BLaER1 (cell line): ENCODE data around the gene ABAT.

Experiments used
- H3K27ac ChIP-seq: shearing (Covaris generic); formaldehyde crosslinking; 2 replicates; pipeline ENCODE4 v1.8.1; 2022
- H3K27me3 ChIP-seq: shearing (Covaris generic); formaldehyde crosslinking; 2 replicates; pipeline ENCODE4 v1.8.1; 2022
- H3K36me3 ChIP-seq: shearing (Covaris generic); formaldehyde crosslinking; 2 replicates; pipeline ENCODE4 v1.8.1; 2022
- H3K4me1 ChIP-seq: shearing (Covaris generic); formaldehyde crosslinking; 2 replicates; pipeline ENCODE4 v1.8.1; 2022
- H3K4me2 ChIP-seq: shearing (Covaris generic); formaldehyde crosslinking; 2 replicates; pipeline ENCODE4 v1.8.1; 2022
- H3K4me3 ChIP-seq: shearing (Covaris generic); formaldehyde crosslinking; 2 replicates; pipeline ENCODE4 v1.8.1; 2022
- H3K9ac ChIP-seq: shearing (Covaris generic); formaldehyde crosslinking; 2 replicates; pipeline ENCODE4 v1.8.1; 2022
- H3K9me3 ChIP-seq: shearing (Covaris generic); formaldehyde crosslinking; 2 replicates; pipeline ENCODE4 v1.8.1; 2022
- H4K20me1 ChIP-seq: shearing (Covaris generic); formaldehyde crosslinking; 2 replicates; pipeline ENCODE4 v1.8.1; 2022
- Cebpa-rat ChIP-seq: shearing (Covaris generic); IDR thresholded peaks from 2 replicates; pipeline ENCODE4 v1.8.1; 2022

The ABAT gene

DNA sequence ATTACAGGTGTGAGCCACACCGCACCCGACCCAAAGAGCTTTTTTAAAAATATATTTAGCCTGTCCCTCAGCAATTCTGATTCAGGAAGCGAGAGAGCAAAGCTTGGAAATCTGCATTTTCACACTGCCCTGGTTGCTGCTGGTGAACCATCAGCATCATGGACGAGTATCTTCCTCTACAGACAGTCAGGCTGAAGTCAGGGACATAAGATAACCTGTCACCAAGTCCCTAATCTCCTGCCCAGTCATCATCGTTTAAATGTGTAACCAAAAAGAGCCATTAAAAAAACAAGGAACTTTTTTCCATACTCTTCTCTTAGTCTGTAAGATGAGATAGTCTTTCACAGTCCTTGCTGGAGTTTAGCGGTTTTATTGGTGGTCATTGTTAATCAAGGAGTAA lies 129.9 kb downstream of the ABAT start:
- Histone ChIP-seq H4K20me1 (peaks cover 100% of the 10 kb centered on the region), H3K27ac (no peak overlapping the region), H3K9ac (no peak overlapping the region), H3K4me2 (no peak overlapping the region), H3K36me3 (peaks cover 96% of the 10 kb centered on the region), H3K4me3 (no peak overlapping the region), H3K27me3 (no peaks in the 10 kb centered on the region), H3K9me3 (no peaks in the 10 kb centered on the region), H3K4me1 (peaks cover 17% of the 10 kb centered on the region)
- TF ChIP-seq Cebpa-rat = no peak

DNA sequence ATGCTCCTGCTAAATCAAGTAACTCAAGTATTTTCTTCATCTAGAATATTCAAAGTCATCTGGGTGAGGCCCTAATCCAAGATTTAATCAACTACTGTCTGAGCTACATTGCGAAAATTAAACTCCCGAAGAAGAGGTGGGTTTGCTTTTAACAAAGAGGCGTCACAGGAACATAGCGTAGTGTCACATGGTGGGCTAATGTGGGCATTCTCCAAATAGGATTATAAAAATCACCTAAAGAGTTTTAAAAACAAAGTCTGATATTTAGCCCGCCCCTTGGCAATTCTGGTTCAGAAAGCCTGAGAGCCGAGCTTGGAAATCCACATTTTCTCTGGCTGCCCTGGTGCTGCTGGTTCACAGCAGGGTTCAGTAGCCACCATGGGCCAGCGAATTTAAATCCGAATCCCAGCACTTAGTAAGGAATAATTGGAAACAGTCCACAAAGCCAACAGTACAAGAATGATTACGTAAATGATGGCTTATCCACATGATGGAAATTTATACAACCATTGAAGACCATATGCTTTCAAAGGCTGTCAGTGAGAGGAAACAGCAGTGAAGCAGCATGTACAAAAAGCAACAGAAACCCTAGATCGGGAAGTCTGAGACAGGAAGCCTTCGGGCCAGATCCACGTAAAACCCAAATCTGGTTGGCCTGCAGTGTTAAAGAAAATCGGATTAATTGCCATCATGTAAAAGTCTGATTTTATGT lies 132.0 kb downstream of the ABAT start:
- peak overlapping the region; percentile 19; the same call in 1 of the 2 replicates for H3K9ac ChIP-seq
- no peaks in the 10 kb centered on the region for H3K27me3 ChIP-seq
- H3K4me3 ChIP-seq = no peak overlapping the region
- peaks cover 100% of the 10 kb centered on the region for H3K36me3 ChIP-seq
- no peaks in the 10 kb centered on the region for H3K4me1 ChIP-seq
- no peaks in the 10 kb centered on the region for H3K9me3 ChIP-seq
- no peak overlapping the region for H3K4me2 ChIP-seq
- no peak overlapping the region for H3K27ac ChIP-seq
- peaks cover 87% of the 10 kb centered on the region for H4K20me1 ChIP-seq
- no peak for TF ChIP-seq Cebpa-rat

DNA sequence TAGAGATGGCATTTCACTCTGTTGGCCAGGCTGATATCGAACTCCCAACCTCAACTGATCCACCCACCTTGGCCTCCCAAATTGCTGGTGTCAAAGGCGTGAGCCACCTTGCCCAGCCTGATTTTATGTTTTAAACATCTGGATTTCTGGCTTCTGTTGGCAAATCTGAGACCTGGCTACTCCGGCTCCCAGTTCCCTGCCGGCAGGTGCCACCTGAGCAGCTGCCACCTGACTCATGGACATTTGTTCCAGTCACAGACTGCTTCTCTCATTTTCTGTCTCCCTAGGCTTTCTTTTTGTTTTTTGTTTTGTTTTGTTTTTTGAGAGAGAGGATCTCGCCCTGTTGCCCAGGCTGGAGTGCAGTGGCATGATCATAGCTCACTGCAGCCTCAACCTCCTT lies 132.8 kb downstream of the ABAT start:
- Histone ChIP-seq H3K4me3 (no peak overlapping the region), H3K27ac (no peak overlapping the region), H3K36me3 (peaks cover 100% of the 10 kb centered on the region), H3K27me3 (no peaks in the 10 kb centered on the region), H3K9me3 (no peaks in the 10 kb centered on the region), H3K4me1 (no peaks in the 10 kb centered on the region), H4K20me1 (peaks cover 80% of the 10 kb centered on the region), H3K9ac (no peak overlapping the region), H3K4me2 (no peak overlapping the region)
- TF ChIP-seq Cebpa-rat = no peak

DNA sequence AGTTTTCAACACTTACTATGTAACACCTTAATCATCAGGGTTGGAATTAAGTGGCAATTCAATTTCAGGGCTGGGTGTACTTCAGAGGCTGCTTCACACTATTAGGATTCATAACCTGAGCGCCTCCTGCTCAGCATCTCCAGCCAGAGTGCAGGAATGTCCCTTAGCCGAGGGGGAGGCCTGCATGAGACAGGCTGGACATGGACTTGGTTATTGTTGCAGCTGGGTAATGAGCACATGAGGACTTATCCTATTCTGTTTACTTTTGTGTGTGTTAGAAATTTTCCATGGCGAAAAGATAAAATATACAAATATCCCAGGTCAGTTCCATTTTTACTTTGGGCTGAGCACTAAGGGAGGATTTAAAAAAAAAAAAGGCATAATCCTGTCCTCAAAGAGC lies 133.6 kb downstream of the ABAT start:
- Histone ChIP-seq H3K9me3 (no peaks in the 10 kb centered on the region), H4K20me1 (peaks cover 71% of the 10 kb centered on the region), H3K4me1 (no peaks in the 10 kb centered on the region), H3K9ac (no peak overlapping the region), H3K36me3 (peaks cover 100% of the 10 kb centered on the region), H3K4me2 (no peak overlapping the region), H3K27me3 (no peaks in the 10 kb centered on the region), H3K4me3 (no peak overlapping the region), H3K27ac (no peak overlapping the region)
- TF ChIP-seq Cebpa-rat = no peak

DNA sequence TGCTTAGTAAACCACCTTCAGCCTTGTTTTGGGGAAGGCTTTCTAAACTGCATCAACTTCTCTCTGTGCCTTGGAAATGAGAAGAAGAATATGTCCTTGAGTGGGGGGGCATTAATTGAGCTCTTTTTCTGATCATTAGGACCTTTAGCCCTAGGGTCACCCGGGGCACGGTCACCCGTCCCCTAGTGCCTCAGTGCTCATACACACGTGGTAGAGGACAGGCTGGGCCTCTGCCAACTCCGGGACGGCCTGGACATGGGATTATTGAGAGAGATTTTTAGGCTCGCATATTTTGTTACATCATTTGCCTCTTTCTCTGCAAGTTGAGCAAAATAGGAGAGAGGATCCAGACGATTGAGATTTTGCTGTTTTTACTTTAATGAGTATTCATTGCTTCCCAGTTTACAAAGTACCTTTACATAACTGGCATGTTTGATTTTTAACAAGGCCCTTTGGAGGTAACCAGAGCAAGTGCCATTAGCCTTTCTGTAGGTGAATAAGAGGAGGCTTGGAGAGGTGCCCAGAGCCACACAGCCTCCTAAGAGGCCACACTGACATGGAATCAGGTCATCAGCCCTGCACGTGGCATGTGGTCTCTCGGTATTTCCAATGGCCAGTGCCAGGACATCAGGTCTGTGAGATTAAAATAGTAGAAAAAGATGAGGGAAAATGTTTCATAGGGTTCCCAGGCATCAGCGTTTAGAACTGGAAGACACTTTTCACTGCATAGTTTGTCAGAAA lies 134.4 kb downstream of the ABAT start:
- Histone ChIP-seq H3K4me3 (no peak overlapping the region), H3K36me3 (peaks cover 100% of the 10 kb centered on the region)

DNA sequence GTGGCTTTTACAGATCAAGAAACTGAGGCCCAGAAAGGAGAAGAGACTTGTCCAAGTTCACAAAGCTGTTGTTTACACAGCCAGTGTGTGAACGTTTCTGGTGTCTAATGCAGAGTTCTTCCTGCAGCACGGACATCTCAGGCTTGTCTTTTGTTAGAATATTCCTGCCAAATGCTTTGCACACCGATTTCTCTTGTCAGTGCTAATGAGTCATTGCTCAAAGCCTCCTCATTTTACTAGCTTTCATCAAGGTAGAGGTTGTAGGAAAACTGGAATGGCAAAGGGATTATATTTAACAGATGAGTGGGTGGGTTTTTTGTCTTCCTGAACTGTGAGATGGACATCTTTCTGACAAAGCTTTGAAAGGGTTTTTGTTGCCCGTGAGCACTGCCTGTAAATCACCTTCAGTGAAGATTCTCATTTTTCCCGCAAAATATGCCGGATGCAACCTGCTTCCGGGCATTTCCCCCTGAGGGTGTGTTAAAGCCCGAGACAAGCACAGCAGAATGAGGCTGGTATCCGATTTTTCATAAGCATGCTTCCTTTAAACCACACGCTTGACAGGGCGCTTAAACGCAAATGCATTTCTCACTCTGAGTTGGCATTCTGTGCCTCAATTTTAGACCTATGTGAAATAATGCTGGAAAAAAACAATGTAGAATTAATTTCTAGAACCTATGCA lies 137.9 kb downstream of the ABAT start:
- no peak overlapping the region for H3K27ac ChIP-seq
- peaks cover 20% of the 10 kb centered on the region for H3K4me1 ChIP-seq
- H4K20me1 ChIP-seq = peaks cover 28% of the 10 kb centered on the region
- peaks cover 100% of the 10 kb centered on the region for H3K36me3 ChIP-seq
- H3K4me3 ChIP-seq = no peak overlapping the region
- no peak overlapping the region for H3K9ac ChIP-seq
- no peaks in the 10 kb centered on the region for H3K9me3 ChIP-seq
- TF ChIP-seq Cebpa-rat = no peak
- H3K27me3 ChIP-seq = no peaks in the 10 kb centered on the region
- no peak overlapping the region for H3K4me2 ChIP-seq

More for the DNA sequence above, 134.4 kb downstream of the ABAT start:
- no peak overlapping the region for H3K9ac ChIP-seq
- no peaks in the 10 kb centered on the region for H3K4me1 ChIP-seq
- H3K9me3 ChIP-seq = no peaks in the 10 kb centered on the region
- no peaks in the 10 kb centered on the region for H3K27me3 ChIP-seq
- H4K20me1 ChIP-seq = peaks cover 64% of the 10 kb centered on the region
- no peak overlapping the region for H3K27ac ChIP-seq
- TF ChIP-seq Cebpa-rat = no peak
- H3K4me2 ChIP-seq = no peak overlapping the region

DNA sequence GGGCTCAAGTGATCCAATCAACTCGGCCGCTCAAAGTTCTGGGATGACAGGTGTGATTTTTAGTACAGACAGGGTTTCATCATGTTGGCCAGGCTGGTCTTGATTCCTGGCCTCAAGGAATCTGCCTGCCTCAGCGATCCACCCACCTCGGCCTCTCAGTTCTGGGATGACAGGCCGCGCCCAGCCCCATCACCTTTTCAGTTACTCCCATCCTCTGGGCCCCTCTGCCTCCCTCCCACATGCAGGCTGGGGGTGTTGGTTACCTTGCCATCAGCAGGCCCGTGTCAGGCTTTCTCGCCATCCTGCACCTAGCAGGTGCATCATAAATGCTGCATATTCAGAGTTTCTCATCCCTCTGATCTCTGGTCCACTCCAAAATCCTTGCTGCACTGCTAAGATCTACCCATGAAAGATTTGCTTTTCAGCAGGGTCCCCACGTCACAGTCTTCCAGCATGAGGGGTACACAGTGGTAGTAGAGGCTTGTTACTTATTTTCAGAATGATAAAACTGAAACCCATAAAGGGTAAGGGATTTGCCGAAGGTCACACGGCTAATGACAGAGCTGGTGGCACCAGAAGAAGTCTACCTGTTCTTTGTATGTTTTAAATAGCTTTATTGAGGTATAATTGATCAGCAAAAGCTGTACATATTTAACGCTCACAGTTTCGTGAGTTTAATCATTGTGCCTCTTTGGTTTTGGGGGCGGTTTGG lies 139.8 kb downstream of the ABAT start:
- H3K27me3 ChIP-seq = no peaks in the 10 kb centered on the region
- no peak overlapping the region for H3K27ac ChIP-seq
- H3K4me3 ChIP-seq = no peak overlapping the region
- peaks cover 39% of the 10 kb centered on the region for H3K4me1 ChIP-seq
- H3K4me2 ChIP-seq = no peak overlapping the region
- no peaks in the 10 kb centered on the region for H3K9me3 ChIP-seq
- H3K9ac ChIP-seq = no peak overlapping the region
- no peak for TF ChIP-seq Cebpa-rat
- peaks cover 97% of the 10 kb centered on the region for H3K36me3 ChIP-seq
- peaks cover 9% of the 10 kb centered on the region; the same call in 1 of the 2 replicates for H4K20me1 ChIP-seq

DNA sequence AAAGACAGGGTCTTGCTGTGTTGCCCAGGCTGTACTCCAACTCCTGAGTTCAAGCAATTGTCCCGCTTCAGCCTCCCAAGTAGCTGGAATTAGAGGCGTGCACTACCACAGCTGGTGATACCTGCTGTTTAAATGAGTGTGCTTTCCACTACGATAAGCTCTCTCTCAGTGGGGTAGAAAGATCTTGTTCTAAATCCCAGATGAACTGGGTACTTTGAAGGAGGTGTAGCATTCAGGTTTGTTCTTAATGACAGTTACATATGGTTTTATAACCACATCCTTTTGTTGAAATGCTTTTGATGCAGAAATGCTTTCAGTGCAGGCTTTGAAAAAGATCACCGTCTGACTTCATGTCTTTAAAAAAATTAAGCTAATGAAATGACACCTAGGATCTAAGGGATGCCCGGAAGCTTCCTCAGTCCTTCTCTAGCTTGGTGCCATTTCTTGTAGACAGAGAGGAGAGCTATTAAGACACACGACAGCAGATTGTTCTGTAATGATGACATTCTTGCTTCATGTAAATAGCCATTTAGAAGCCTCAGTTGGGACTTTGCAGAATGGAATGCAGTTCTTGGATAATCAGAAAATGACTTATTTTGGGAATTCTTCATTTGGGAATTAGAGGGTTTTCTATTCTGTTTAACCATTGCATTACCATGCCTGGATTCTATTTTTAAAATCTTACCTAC lies 142.7 kb downstream of the ABAT start:
- peak overlapping the region; percentile 33; the same call in 1 of the 2 replicates for H3K4me2 ChIP-seq
- H3K4me3 ChIP-seq = no peak overlapping the region
- H3K9ac ChIP-seq = no peak overlapping the region
- no peaks in the 10 kb centered on the region for H4K20me1 ChIP-seq
- H3K4me1 ChIP-seq = peaks cover 68% of the 10 kb centered on the region
- H3K36me3 ChIP-seq = peaks cover 94% of the 10 kb centered on the region
- TF ChIP-seq Cebpa-rat = no peak
- no peaks in the 10 kb centered on the region for H3K9me3 ChIP-seq
- H3K27me3 ChIP-seq = no peaks in the 10 kb centered on the region
- no peak overlapping the region for H3K27ac ChIP-seq

DNA sequence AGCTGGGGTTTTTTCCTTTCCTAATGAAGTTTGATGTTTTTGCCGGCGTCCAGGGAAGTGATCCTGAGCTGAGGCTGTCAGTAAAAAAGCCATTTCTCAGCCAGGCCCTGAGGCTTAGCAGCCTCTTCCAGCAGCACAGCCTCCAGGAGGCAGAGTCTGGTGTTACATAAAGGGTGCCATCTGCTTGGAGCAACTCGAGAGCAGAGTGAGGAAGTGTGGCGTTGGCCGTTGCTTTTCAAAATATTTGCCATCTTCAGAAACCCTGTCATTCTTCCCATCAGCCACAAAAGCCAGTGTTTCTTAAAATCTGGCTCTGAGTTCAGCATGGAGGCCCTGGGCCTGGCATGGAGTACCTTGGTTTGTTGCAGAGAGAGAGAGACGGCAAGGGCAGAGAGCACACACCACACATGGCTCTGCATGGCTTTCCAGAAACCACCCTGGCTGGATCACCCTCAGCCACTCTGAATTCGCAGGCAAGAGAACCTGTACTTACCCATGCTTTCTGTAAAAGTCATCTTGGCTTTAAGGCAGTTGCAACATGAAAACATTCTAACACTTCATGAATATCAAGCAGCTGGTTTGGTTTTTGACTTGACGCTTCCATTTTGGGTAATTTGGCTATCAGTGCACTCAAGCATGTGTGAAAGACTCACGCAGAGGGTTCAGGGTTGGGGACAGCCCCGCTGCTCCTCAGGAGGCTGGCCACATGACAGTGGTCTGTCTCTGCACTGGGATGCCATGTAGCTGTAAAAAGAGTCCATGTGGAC lies 144.3 kb downstream of the ABAT start:
- no peak for TF ChIP-seq Cebpa-rat
- Histone ChIP-seq H4K20me1 (no peaks in the 10 kb centered on the region), H3K4me3 (no peak overlapping the region), H3K4me1 (peaks cover 78% of the 10 kb centered on the region), H3K9ac (peak overlapping the region; percentile 9; the same call in 1 of the 2 replicates), H3K9me3 (no peaks in the 10 kb centered on the region), H3K36me3 (peaks cover 94% of the 10 kb centered on the region), H3K4me2 (peak overlapping the region; percentile 46), H3K27me3 (no peaks in the 10 kb centered on the region), H3K27ac (peak overlapping the region; percentile 31)
